Thoracic aorta (tissue), 2 donors: ENCODE results near the gene NID2. TPM values are rescaled to one million over a fixed set of nuclear protein-coding genes. Genes with fewer than 3 reads are reported as not detected.

ENCODE experiments used
- ATAC-seq: fragments of 150-250 bp; one replicate; pipeline ENCODE4 v1.8.0; 2017; ENCODE audit warnings: low read depth; ENCODE audit not compliant: insufficient number of reproducible peaks, low FRiP score
- DNase-seq: peaks from one replicate; pipeline ENCODE4 v3.0.0-alpha.2; 2020; ENCODE audit warnings: low spot score
- H3K27ac ChIP-seq, 2 donors: fragments of 200-600 bp; sonication (generic); 1 replicate in 1 of 2; 2 replicates in 1 of 2; pipeline ENCODE4 v1.5.1; 2016; ENCODE audit warnings: mild to moderate bottlenecking in 2 of 2, moderate library complexity in 2 of 2
- H3K27me3 ChIP-seq: fragments of 200-600 bp; sonication (generic); replicated peaks from 2 replicates; pipeline ENCODE4 v1.6.0; 2016; ENCODE audit warnings: mild to moderate bottlenecking; ENCODE audit not compliant: insufficient read depth
- H3K36me3 ChIP-seq: fragments of 200-600 bp; sonication (generic); one replicate; pipeline ENCODE4 v1.5.1; 2016
- H3K4me1 ChIP-seq, 2 donors: fragments of 200-600 bp; sonication (generic); 1 replicate in 1 of 2; 2 replicates in 1 of 2; pipeline versions ENCODE4 v1.5.1 to v1.6.0; 2016; ENCODE audit warnings: low read depth in 2 of 2, mild to moderate bottlenecking in 1 of 2; ENCODE audit not compliant: control insufficient read depth in 1 of 2
- H3K4me3 ChIP-seq: fragments of 200-600 bp; sonication (generic); 2 replicates; pipeline ENCODE4 v1.5.1; 2016; ENCODE audit warnings: mild to moderate bottlenecking
- H3K9me3 ChIP-seq: fragments of 200-600 bp; sonication (generic); 2 replicates; pipeline ENCODE4 v1.5.1; 2016
- CTCF ChIP-seq: fragments of 200-600 bp; sonication (generic); IDR thresholded peaks from one replicate; pipeline ENCODE4 v1.5.1; 2019; ENCODE audit warnings: antibody characterized with exemption
- total RNA-seq, 2 donors: library from RNA; depleted of rRNA; stranded (reverse); fragments of >200 nt; gene quantifications; one replicate each; pipeline versions ENCODE4 v1.1.0 to v1.2.3, GENCODE V29; 2016

The NID2 gene
- total RNA-seq, 2 donors from 2014 or later: 21.0 to 33.3 TPM

- H3K36me3 ChIP-seq: no peaks in the 10 kb centered on the region
- no peaks in the 10 kb centered on the region for H3K27me3 ChIP-seq
- ATAC-seq (no peak), DNase-seq (no peak)
- no peak overlapping the region for H3K27ac ChIP-seq
- no peaks in the 10 kb centered on the region for H3K4me1 ChIP-seq
- no peaks in the 10 kb centered on the region for H3K9me3 ChIP-seq
- no peak for TF ChIP-seq CTCF
- no peak overlapping the region for H3K4me3 ChIP-seq
Measured at GRCh38 chr14:52111583-52111982, 42.7 kb upstream of the NID2 start.

GRCh38 chr14:52110441-52111086 is 41.7 kb upstream of the NID2 start:
- Histone ChIP-seq H3K27ac (no peak overlapping the region), H3K9me3 (no peaks in the 10 kb centered on the region), H3K4me1 (no peaks in the 10 kb centered on the region), H3K27me3 (no peaks in the 10 kb centered on the region), H3K4me3 (no peak overlapping the region), H3K36me3 (no peaks in the 10 kb centered on the region)
- DNase-seq (no peak), ATAC-seq (no peak)
- TF ChIP-seq CTCF: no peak

GRCh38 chr14:52108823-52109222 is 40.0 kb upstream of the NID2 start:
- Histone ChIP-seq H3K36me3 (no peaks in the 10 kb centered on the region), H3K27me3 (no peaks in the 10 kb centered on the region), H3K27ac (no peak overlapping the region), H3K4me3 (no peak overlapping the region), H3K9me3 (no peaks in the 10 kb centered on the region), H3K4me1 (no peaks in the 10 kb centered on the region)
- ATAC-seq: no peak
- no peak for TF ChIP-seq CTCF
- no peak for DNase-seq

- no peak for DNase-seq
Measured at GRCh38 chr14:52106840-52107239, 38.0 kb upstream of the NID2 start.

GRCh38 chr14:52103416-52103815 is 34.6 kb upstream of the NID2 start:
- Histone ChIP-seq H3K4me3 (no peak overlapping the region), H3K9me3 (no peaks in the 10 kb centered on the region), H3K36me3 (no peaks in the 10 kb centered on the region), H3K4me1 (peaks cover 0 to 5% of the 10 kb centered on the region in 2 donors), H3K27me3 (no peaks in the 10 kb centered on the region), H3K27ac (no peak overlapping the region)
- no peak for TF ChIP-seq CTCF
- ATAC-seq (no peak), DNase-seq (no peak)

More at GRCh38 chr14:52106840-52107239, 38.0 kb upstream of the NID2 start:
- Histone ChIP-seq H3K4me3 (no peak overlapping the region), H3K9me3 (no peaks in the 10 kb centered on the region), H3K27ac (no peak overlapping the region), H3K36me3 (no peaks in the 10 kb centered on the region), H3K4me1 (peaks cover 0 to 5% of the 10 kb centered on the region in 2 donors), H3K27me3 (no peaks in the 10 kb centered on the region)
- no peak for TF ChIP-seq CTCF
- no peak for ATAC-seq
